ENCODE results near the gene TEPSIN.

DNA sequence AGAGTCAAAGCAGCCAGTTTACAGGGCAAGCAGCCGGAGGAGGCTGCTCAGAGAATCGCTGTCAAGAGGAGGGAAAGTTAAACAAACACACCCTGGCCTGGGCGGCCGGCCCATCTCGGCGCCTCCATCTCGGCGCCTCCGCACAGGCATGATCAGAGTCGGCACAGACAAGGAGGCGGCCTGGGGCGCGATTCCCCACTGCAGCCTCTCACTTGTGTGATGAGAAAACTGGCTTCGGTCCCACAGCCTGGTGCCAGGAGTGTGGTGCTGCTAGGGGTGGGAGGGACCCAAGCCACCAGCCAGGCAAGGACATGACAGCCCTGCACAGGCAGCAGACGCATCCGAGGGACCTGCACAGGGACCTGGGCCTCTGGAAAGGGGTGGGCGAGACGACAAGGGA lies 38.6 kb upstream of the TEPSIN start:
- TF ChIP-seq CTCF (IDR thresholded peaks at IDR 0.05; ENCODE audit: poor library complexity, severe bottlenecking), result no peak
- no peak for TF ChIP-seq POLR2AphosphoS5 (IDR thresholded peaks at IDR 0.05)
- no peak for TF ChIP-seq EP300 (conservative IDR thresholded peaks at IDR 0.05; ENCODE audit: poor library complexity, severe bottlenecking)
